Chondrocyte (in vitro differentiated cells): ENCODE results near the gene GPC6. TPM values are rescaled to one million over a fixed set of nuclear protein-coding genes. Genes with fewer than 3 reads are reported as not detected.

Experiments used
- DNase-seq: peaks from one replicate; pipeline ENCODE4 v3.0.0; 2021; ENCODE audit warnings: mixed read lengths, low spot score
- H3K27ac Mint-ChIP-seq: one replicate; pipeline ENCODE4 v1.8.0; 2021; ENCODE audit warnings: mild to moderate bottlenecking, moderate library complexity, mixed read lengths; ENCODE audit not compliant: unreplicated experiment
- H3K27me3 Mint-ChIP-seq: 2 replicates; pipeline ENCODE4 v1.8.0; 2021; ENCODE audit warnings: low read depth, mixed read lengths
- H3K36me3 Mint-ChIP-seq: 2 replicates; pipeline ENCODE4 v1.8.0; 2021; ENCODE audit warnings: low read depth, mixed read lengths
- H3K4me1 Mint-ChIP-seq: 2 replicates; pipeline ENCODE4 v1.8.0; 2021; ENCODE audit warnings: low read depth, mild to moderate bottlenecking, mixed read lengths
- H3K4me3 Mint-ChIP-seq: one replicate; pipeline ENCODE4 v1.8.0; 2021; ENCODE audit warnings: mild to moderate bottlenecking, moderate library complexity, mixed read lengths; ENCODE audit not compliant: unreplicated experiment
- H3K9me3 Mint-ChIP-seq: 2 replicates; pipeline ENCODE4 v1.8.0; 2021; ENCODE audit warnings: low read depth, mixed read lengths
- total RNA-seq: library from RNA; stranded (reverse); gene quantifications from 3 replicates; pipeline ENCODE4 v1.2.1, GENCODE V29; 2021
- TF ChIP-seq, protein P1 (sequence below): fragments of 200-600 bp; sonication (generic); IDR thresholded peaks from 2 replicates; pipeline ENCODE4 v1.5.0; 2021; ENCODE audit warnings: antibody characterized with exemption, mild to moderate bottlenecking, moderate library complexity

Gene GPC6
- total RNA-seq, 1 donor from 2014 or later: 76.1 TPM

DNA sequence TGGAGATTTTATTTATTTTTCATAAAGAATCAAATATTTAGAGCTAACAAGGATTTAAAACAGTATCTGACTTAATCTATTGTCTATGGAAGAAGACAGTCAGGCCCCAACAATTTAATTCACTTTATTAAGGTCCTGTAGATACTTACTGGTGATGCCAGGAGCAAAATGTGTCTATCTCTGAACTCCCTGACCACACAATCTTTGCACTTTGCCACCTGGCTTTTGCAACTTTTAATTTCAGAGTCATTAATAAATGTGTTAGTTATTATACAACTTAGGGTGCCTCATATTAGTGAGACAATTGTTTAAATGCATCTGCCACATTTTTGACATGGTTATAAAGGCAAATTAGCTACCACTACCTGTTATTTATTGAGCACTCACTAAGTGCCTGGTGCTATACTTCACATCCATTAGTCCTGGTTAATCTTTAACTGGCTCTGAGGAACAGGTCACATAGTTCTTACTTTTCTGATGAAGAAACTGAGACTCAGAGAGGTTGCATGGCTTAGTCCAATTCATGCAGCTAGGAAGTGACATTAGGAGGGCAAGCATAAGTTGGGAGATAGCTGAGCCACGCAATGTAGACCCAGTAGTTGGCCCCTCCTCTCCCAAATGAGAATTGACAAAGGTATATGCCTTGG is 955.0 kb downstream of the GPC6 start:
- Mint-ChIP-seq H3K4me1 (peaks cover 28% of the 10 kb centered on the region), H3K4me3 (no peak overlapping the region), H3K27ac (no peak overlapping the region), H3K36me3 (peaks cover 3% of the 10 kb centered on the region), H3K9me3 (peaks cover 8% of the 10 kb centered on the region), H3K27me3 (no peaks in the 10 kb centered on the region)
- TF ChIP-seq, protein P1, sequence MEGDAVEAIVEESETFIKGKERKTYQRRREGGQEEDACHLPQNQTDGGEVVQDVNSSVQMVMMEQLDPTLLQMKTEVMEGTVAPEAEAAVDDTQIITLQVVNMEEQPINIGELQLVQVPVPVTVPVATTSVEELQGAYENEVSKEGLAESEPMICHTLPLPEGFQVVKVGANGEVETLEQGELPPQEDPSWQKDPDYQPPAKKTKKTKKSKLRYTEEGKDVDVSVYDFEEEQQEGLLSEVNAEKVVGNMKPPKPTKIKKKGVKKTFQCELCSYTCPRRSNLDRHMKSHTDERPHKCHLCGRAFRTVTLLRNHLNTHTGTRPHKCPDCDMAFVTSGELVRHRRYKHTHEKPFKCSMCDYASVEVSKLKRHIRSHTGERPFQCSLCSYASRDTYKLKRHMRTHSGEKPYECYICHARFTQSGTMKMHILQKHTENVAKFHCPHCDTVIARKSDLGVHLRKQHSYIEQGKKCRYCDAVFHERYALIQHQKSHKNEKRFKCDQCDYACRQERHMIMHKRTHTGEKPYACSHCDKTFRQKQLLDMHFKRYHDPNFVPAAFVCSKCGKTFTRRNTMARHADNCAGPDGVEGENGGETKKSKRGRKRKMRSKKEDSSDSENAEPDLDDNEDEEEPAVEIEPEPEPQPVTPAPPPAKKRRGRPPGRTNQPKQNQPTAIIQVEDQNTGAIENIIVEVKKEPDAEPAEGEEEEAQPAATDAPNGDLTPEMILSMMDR: no peak
- DNase-seq: no peak

DNA sequence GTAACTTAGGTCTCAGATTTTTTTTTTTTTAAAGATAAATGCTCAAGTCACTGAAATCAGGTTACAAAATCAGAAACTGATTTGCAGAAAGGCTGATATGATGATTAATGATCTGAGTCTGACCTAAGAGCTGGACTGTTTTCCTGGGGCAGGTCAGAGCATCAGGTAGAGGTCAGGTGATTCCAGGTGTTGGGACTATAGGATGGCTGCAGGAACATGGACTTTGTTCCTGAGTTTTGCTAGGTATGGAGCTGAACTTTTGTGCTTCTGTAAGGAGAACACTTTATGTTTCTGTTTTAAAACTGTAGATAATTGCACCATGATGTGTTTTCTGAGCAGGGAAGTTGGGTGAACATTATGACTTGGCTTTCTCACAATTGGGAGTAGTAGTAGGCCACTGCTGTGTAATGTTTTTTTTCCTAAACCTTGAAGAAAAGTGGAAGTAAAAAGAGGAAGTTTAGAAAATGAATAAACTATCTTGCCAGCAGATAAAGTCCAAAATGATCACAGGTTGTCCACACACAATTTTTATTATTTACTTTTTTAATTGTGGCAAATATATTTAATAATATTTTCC is 955.7 kb downstream of the GPC6 start:
- Mint-ChIP-seq H3K4me3 (no peak overlapping the region), H3K9me3 (peaks cover 8% of the 10 kb centered on the region), H3K27me3 (no peaks in the 10 kb centered on the region), H3K27ac (no peak overlapping the region), H3K4me1 (peaks cover 21% of the 10 kb centered on the region), H3K36me3 (peaks cover 3% of the 10 kb centered on the region)
- TF ChIP-seq, protein P1: no peak
- DNase-seq: no peak

DNA sequence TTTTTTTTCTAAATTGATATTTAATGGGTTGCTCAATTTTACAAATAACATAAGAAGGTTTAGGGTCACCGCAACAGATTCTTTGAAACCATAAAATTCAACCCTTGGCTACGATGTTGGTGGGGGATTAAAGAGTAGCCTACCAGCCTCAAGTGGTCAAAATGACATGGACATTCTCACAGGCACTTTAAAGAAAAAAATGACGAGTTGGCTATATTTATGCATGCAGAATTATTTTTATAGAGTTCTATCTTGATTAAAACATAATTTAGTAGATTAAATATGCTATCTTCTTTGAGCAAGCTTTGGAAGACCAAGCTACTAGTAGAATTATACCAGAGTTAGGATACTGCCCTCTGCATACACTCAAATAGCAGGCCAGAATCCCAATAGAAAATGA is 959.9 kb downstream of the GPC6 start:
- Mint-ChIP-seq H3K4me1 (peaks cover 17% of the 10 kb centered on the region), H3K27me3 (no peaks in the 10 kb centered on the region), H3K9me3 (peaks cover 8% of the 10 kb centered on the region), H3K36me3 (peaks cover 5% of the 10 kb centered on the region), H3K4me3 (no peak overlapping the region), H3K27ac (no peak overlapping the region)
- DNase-seq: no peak
- TF ChIP-seq, protein P1: no peak

DNA sequence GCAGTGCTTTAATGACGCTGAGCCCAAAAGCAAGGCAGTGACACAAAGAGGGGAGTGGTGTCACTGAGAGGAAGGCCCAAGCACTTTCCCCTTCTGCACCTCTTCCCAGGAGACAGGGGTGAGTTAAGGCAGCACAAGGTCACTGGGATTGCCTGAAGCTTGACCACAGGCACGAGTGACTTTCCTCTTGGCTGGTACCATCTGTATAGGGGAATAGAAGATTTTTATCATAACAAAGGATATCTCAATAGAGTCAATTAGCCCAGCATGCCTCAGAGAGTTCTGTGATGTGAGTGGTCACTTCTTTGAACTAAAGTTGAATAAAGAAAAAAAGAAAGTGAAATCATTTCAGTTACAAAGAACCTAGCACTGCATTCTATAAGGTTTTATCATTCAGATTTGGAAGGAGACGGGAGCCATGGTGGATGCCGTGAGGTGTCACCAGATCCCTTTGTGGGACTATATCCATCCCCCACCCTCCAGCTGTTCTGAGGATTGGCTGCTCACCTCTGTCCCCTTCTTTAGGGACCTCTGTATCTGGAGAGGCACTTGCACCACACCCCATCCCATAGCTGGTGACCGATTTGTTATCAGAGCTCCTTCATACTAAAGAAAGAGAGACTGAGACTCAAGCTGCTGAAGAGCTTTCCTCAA is 961.7 kb downstream of the GPC6 start:
- H3K27ac Mint-ChIP-seq: no peak overlapping the region
- H3K4me3 Mint-ChIP-seq: no peak overlapping the region
- peaks cover 9% of the 10 kb centered on the region for H3K4me1 Mint-ChIP-seq
- DNase-seq: no peak
- H3K36me3 Mint-ChIP-seq: peaks cover 5% of the 10 kb centered on the region
- H3K27me3 Mint-ChIP-seq: no peaks in the 10 kb centered on the region
- H3K9me3 Mint-ChIP-seq: peaks cover 8% of the 10 kb centered on the region
- TF ChIP-seq, protein P1: no peak

DNA sequence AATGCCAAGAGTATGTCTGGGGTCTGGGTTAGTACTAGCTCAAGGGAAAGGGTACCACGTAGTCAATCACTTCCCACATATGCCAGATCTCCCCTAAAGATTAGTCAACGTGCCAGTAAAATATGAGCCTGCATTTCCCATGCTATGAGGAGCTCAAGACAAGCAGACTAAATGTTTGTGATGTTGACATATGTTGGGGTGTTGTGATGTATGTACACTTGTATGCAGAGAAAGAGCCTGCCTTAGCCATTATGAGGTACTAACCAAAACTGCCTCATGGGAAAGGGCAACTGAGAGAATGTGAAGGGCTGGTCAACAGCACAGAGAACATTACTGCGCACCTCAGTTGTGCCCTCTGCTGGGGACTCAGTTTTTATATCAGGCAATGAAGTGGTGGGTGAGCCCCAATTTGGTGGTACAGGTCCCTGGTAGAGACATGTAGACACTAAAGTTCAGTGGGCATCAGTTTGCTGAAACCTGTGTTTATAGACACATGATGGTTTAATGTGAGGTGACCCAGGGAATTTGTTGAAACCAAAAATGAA is 965.9 kb downstream of the GPC6 start:
- no peak for DNase-seq
- no peaks in the 10 kb centered on the region for H3K9me3 Mint-ChIP-seq
- H3K27me3 Mint-ChIP-seq: no peaks in the 10 kb centered on the region
- TF ChIP-seq, protein P1: peak; percentile 69
- peaks cover 2% of the 10 kb centered on the region for H3K36me3 Mint-ChIP-seq
- no peak overlapping the region for H3K27ac Mint-ChIP-seq
- H3K4me3 Mint-ChIP-seq: no peak overlapping the region
- H3K4me1 Mint-ChIP-seq: peaks cover 37% of the 10 kb centered on the region
